ENCODE data around the gene ALG2. TPM values are rescaled to one million over a fixed set of nuclear protein-coding genes. Genes with fewer than 3 reads are reported as not detected.
A peak's percentile ranks its signal among the peaks of the same experiment; 100 is the strongest.

ALG2 gene
- 27.6 and 30.1 TPM in 2 replicates for total RNA-seq (2021)
- Bru-seq, nascent RNA = percentile 90 among the genes with signal in this experiment
- percentile 94 among the genes with signal in this experiment for BruChase-seq, experiment 1, labeled RNA remaining after a 2-hour chase
- BruChase-seq, experiment 2, labeled RNA remaining after a 6-hour chase = percentile 79 among the genes with signal in this experiment
- long read RNA-seq, transcript ALG2-201 (3 exons, 2,966 nt) = minor isoform, 11 of 46 reads
- long read RNA-seq, transcript ALG2-203 (2 exons, 1,880 nt) = major isoform, 28 of 46 reads
- long read RNA-seq, partial matches to known transcripts = 0 of 46 reads
- long read RNA-seq, other reads (novel, unspliced or antisense) = 7 of 46 reads

GRCh38 chr9:99221621-99222415 lies at the start of gene ALG2, which contains the start of gene SEC61B:
Gene ALG2 (minus strand): TSS chr9:99221942. CDS start chr9:99221894, 48 bp downstream.
Gene SEC61B (plus strand): TSS chr9:99222282. CDS start chr9:99222364, 82 bp downstream.
- Histone ChIP-seq H3K36me3 (ENCODE audit: insufficient read depth, low read length, poor library complexity, severe bottlenecking) (peaks cover 18% of the 10 kb centered on the region), H3K4me1 (ENCODE audit: insufficient read depth, low read length, poor library complexity, severe bottlenecking) (peaks cover 24% of the 10 kb centered on the region), H3K27ac (ENCODE audit: low read depth, low read length, poor library complexity, severe bottlenecking) (peak within 1 kb of the TSS; percentile 93), H3K4me3 (ENCODE audit: low read depth, low read length, poor library complexity, severe bottlenecking) (peak within 1 kb of the TSS; percentile 72), H3K9me3 (ENCODE audit: low read depth, low read length, poor library complexity, severe bottlenecking) (no peaks in the 10 kb centered on the region), H3K27me3 (replicated peaks; ENCODE audit: insufficient read depth, low read depth, low read length, poor library complexity) (no peaks in the 10 kb centered on the region)
- DNase-seq (ENCODE audit: low spot score) = peak; percentile 95
- intact Hi-C loops (cut with micrococcal nuclease; ENCODE audit: unreplicated experiment) = loop anchor here (5.0 to 10.0 kb wide), 2 partner anchors 57 to 600 kb away; partner anchors contain the start of gene NR4A3
- ChIA-PET POLR2A (ENCODE audit: low non-redundant PET) (interaction anchor here (0.6 kb wide), 1 partner anchor 1335 kb away, joined by 3 read pairs; no protein-coding TSS in a partner anchor), CTCF (interaction anchor here (0.6 to 1.0 kb wide), 2 partner anchors 10 to 19 kb away, joined by 3 read pairs; no protein-coding TSS in a partner anchor)
- TF ChIP-seq EZH2 (IDR thresholded peaks at IDR 0.05; ENCODE audit: borderline replicate concordance, low read depth, low read length, poor library complexity, severe bottlenecking) (no peak), CTCF (conservative IDR thresholded peaks at IDR 0.05; ENCODE audit: low read depth, low read length) (no peak)
- no TSS peak for BruUV-seq (replicated peaks)

DNA sequence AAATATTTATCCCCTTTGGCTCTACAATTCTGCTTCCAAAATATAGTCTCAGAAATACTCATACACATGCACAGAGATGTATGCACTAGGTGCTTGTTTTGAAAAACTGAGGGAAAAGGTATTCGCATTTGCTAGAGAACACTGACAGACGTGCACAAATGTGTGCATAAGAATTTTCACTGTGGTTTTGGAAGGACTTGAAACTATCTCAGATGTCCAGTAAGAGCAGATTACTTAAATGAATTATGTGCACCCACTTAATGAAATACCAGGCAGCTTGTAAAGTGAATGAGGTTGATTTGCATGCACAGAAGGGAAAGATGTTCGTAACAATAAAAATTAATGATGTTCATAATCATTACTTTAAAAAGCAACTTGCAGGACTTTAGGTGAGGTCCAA lies 48.7 kb upstream of the ALG2 start:
- Histone ChIP-seq H3K4me1 (ENCODE audit: insufficient read depth, low read length, poor library complexity, severe bottlenecking) (peaks cover 14% of the 10 kb centered on the region), H3K27ac (ENCODE audit: low read depth, low read length, poor library complexity, severe bottlenecking) (no peak overlapping the region), H3K36me3 (ENCODE audit: insufficient read depth, low read length, poor library complexity, severe bottlenecking) (no peaks in the 10 kb centered on the region), H3K27me3 (replicated peaks; ENCODE audit: insufficient read depth, low read depth, low read length, poor library complexity) (no peaks in the 10 kb centered on the region), H3K4me3 (ENCODE audit: low read depth, low read length, poor library complexity, severe bottlenecking) (no peak overlapping the region), H3K9me3 (ENCODE audit: low read depth, low read length, poor library complexity, severe bottlenecking) (no peaks in the 10 kb centered on the region)
- TF ChIP-seq EZH2 (IDR thresholded peaks at IDR 0.05; ENCODE audit: borderline replicate concordance, low read depth, low read length, poor library complexity, severe bottlenecking) (no peak), CTCF (conservative IDR thresholded peaks at IDR 0.05; ENCODE audit: low read depth, low read length) (no peak)
- ChIA-PET POLR2A (ENCODE audit: low non-redundant PET) (no interaction called here), CTCF (no interaction called here)
- no peak for DNase-seq (ENCODE audit: low spot score)
- intact Hi-C loops (cut with micrococcal nuclease; ENCODE audit: unreplicated experiment) = no loop called here
- BruUV-seq (replicated peaks) = no TSS peak

DNA sequence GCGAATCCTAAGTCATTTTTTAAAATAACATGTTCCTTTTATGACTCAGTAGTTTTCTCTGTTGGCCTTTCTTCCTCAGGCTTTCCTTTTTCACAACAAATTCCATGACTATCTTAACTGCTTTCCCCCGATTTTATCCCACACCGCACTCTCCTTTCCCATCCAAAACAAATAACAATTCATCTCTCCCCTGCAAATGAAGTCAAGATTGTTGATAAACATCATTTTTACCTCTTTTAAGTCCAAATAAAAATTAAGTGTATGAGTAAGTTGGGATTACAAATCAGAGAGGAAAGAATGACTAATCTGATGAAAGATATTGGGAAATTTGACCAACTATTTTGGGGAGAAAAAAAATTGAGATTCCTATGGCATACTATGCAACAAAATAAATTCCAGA lies 47.7 kb upstream of the ALG2 start:
- no peak for DNase-seq (ENCODE audit: low spot score)
- Histone ChIP-seq H3K36me3 (ENCODE audit: insufficient read depth, low read length, poor library complexity, severe bottlenecking) (no peaks in the 10 kb centered on the region), H3K27ac (ENCODE audit: low read depth, low read length, poor library complexity, severe bottlenecking) (no peak overlapping the region), H3K4me3 (ENCODE audit: low read depth, low read length, poor library complexity, severe bottlenecking) (no peak overlapping the region), H3K4me1 (ENCODE audit: insufficient read depth, low read length, poor library complexity, severe bottlenecking) (peaks cover 14% of the 10 kb centered on the region), H3K9me3 (ENCODE audit: low read depth, low read length, poor library complexity, severe bottlenecking) (no peaks in the 10 kb centered on the region), H3K27me3 (replicated peaks; ENCODE audit: insufficient read depth, low read depth, low read length, poor library complexity) (no peaks in the 10 kb centered on the region)
- CTCF ChIA-PET = no interaction called here
- BruUV-seq (replicated peaks) = no TSS peak
- POLR2A ChIA-PET (ENCODE audit: low non-redundant PET) = no interaction called here
- no peak for TF ChIP-seq EZH2 (IDR thresholded peaks at IDR 0.05; ENCODE audit: borderline replicate concordance, low read depth, low read length, poor library complexity, severe bottlenecking)
- no peak for TF ChIP-seq CTCF (conservative IDR thresholded peaks at IDR 0.05; ENCODE audit: low read depth, low read length)
- intact Hi-C loops (cut with micrococcal nuclease; ENCODE audit: unreplicated experiment) = loop anchor here (5.0 to 10.0 kb wide), 6 partner anchors 85 to 1055 kb away; partner anchors contain the start of gene NR4A3
